Measurements from ENCODE around the gene KRTAP12-3. TPM values are rescaled to one million over a fixed set of nuclear protein-coding genes. Genes with fewer than 3 reads are reported as not detected.

The KRTAP12-3 gene
- total RNA-seq, 1 donor from 2014 or later = not detected

DNA sequence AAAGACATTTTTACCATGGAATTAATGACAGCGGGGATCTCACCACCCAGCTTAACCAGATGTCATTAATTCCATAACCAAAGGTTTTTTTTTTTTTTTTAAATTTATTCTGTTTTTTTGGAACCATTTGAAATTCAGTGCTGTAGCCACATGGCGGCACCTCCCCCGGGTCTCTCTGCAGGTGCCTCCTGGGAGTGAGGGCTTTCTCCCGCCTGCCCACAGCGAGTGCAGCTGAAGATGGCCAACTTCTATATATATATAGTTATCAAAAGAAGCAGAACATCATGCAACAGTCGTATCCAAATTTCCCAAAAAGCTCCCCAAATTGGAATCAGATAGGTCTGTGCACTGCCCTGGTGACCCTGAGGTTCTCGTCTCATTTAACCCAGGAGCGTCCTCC is 42.3 kb upstream of the KRTAP12-3 start:
- Mint-ChIP-seq H3K27me3 (ENCODE audit: low read depth, unreplicated experiment) (peaks cover 19% of the 10 kb centered on the region), H3K4me3 (ENCODE audit: unreplicated experiment) (no peak overlapping the region), H3K9me3 (ENCODE audit: unreplicated experiment) (peaks cover 35% of the 10 kb centered on the region), H3K27ac (ENCODE audit: unreplicated experiment) (no peak overlapping the region), H3K4me1 (ENCODE audit: low read depth, unreplicated experiment) (no peaks in the 10 kb centered on the region), H3K36me3 (ENCODE audit: low read depth, unreplicated experiment) (peaks cover 2% of the 10 kb centered on the region)
- H3K4me2 ChIP-seq (ENCODE audit: low read length) = no peak overlapping the region
- no peaks in the 10 kb centered on the region for H4K20me1 ChIP-seq (ENCODE audit: insufficient read depth, low read length)
- no peak overlapping the region for H2AFZ ChIP-seq (ENCODE audit: low read depth, low read length)
- H3K36me3 ChIP-seq (ENCODE audit: insufficient read depth, low read length) = no peaks in the 10 kb centered on the region
- no peak overlapping the region for H3K4me3 ChIP-seq (ENCODE audit: insufficient read depth, low read depth, low read length)
- peaks cover 9% of the 10 kb centered on the region for H3K9me3 ChIP-seq (ENCODE audit: insufficient read depth, low read depth, low read length)
- no peak overlapping the region for H3K9ac ChIP-seq (ENCODE audit: low read length)
- FAIRE-seq (no peak), DNase-seq (ENCODE audit: low read depth) (no peak)
- H3K27me3 ChIP-seq (ENCODE audit: insufficient read depth, low read length) = no peaks in the 10 kb centered on the region
- no peaks in the 10 kb centered on the region for H3K4me1 ChIP-seq (ENCODE audit: insufficient read depth, low read length)
- H3K79me2 ChIP-seq (ENCODE audit: insufficient read depth, low read length) = no peaks in the 10 kb centered on the region
- TF ChIP-seq EZH2 (IDR thresholded peaks at IDR 0.05; ENCODE audit: insufficient read depth, low read length) = no peak
- TF ChIP-seq, protein P1, sequence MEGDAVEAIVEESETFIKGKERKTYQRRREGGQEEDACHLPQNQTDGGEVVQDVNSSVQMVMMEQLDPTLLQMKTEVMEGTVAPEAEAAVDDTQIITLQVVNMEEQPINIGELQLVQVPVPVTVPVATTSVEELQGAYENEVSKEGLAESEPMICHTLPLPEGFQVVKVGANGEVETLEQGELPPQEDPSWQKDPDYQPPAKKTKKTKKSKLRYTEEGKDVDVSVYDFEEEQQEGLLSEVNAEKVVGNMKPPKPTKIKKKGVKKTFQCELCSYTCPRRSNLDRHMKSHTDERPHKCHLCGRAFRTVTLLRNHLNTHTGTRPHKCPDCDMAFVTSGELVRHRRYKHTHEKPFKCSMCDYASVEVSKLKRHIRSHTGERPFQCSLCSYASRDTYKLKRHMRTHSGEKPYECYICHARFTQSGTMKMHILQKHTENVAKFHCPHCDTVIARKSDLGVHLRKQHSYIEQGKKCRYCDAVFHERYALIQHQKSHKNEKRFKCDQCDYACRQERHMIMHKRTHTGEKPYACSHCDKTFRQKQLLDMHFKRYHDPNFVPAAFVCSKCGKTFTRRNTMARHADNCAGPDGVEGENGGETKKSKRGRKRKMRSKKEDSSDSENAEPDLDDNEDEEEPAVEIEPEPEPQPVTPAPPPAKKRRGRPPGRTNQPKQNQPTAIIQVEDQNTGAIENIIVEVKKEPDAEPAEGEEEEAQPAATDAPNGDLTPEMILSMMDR (IDR thresholded peaks at IDR 0.05; ENCODE audit: insufficient read depth, low read depth, low read length) = no peak
- no peak overlapping the region for H3K27ac ChIP-seq (ENCODE audit: low read depth, low read length)

GRCh38 chr21:44615911-44616590 is 41.7 kb upstream of the KRTAP12-3 start:
- H4K20me1 ChIP-seq (ENCODE audit: insufficient read depth, low read length) = no peaks in the 10 kb centered on the region
- H3K79me2 ChIP-seq (ENCODE audit: insufficient read depth, low read length) = no peaks in the 10 kb centered on the region
- H2AFZ ChIP-seq (ENCODE audit: low read depth, low read length) = no peak overlapping the region
- no peak overlapping the region for H3K4me2 ChIP-seq (ENCODE audit: low read length)
- H3K27ac ChIP-seq (ENCODE audit: low read depth, low read length) = no peak overlapping the region
- no peaks in the 10 kb centered on the region for H3K27me3 ChIP-seq (ENCODE audit: insufficient read depth, low read length)
- H3K4me3 Mint-ChIP-seq (ENCODE audit: unreplicated experiment) = no peak overlapping the region
- no peak for FAIRE-seq
- DNase-seq (ENCODE audit: low read depth) = no peak
- H3K4me1 Mint-ChIP-seq (ENCODE audit: low read depth, unreplicated experiment) = no peaks in the 10 kb centered on the region
- H3K9me3 Mint-ChIP-seq (ENCODE audit: unreplicated experiment) = peaks cover 32% of the 10 kb centered on the region
- H3K9ac ChIP-seq (ENCODE audit: low read length) = no peak overlapping the region
- H3K9me3 ChIP-seq (ENCODE audit: insufficient read depth, low read depth, low read length) = peaks cover 9% of the 10 kb centered on the region
- no peaks in the 10 kb centered on the region for H3K4me1 ChIP-seq (ENCODE audit: insufficient read depth, low read length)
- H3K27me3 Mint-ChIP-seq (ENCODE audit: low read depth, unreplicated experiment) = peaks cover 19% of the 10 kb centered on the region
- no peak overlapping the region for H3K4me3 ChIP-seq (ENCODE audit: insufficient read depth, low read depth, low read length)
- H3K36me3 Mint-ChIP-seq (ENCODE audit: low read depth, unreplicated experiment) = peaks cover under 1% of the 10 kb centered on the region
- TF ChIP-seq, protein P1 (IDR thresholded peaks at IDR 0.05; ENCODE audit: insufficient read depth, low read depth, low read length) = no peak
- no peak for TF ChIP-seq EZH2 (IDR thresholded peaks at IDR 0.05; ENCODE audit: insufficient read depth, low read length)
- H3K27ac Mint-ChIP-seq (ENCODE audit: unreplicated experiment) = no peak overlapping the region
- H3K36me3 ChIP-seq (ENCODE audit: insufficient read depth, low read length) = no peaks in the 10 kb centered on the region

GRCh38 chr21:44616591-44616926 is 41.2 kb upstream of the KRTAP12-3 start:
- peaks cover 19% of the 10 kb centered on the region for H3K27me3 Mint-ChIP-seq (ENCODE audit: low read depth, unreplicated experiment)
- FAIRE-seq = no peak
- no peak overlapping the region for H3K27ac Mint-ChIP-seq (ENCODE audit: unreplicated experiment)

More at GRCh38 chr21:44616591-44616926, 41.2 kb upstream of the KRTAP12-3 start:
- Histone ChIP-seq H3K9ac (ENCODE audit: low read length) (no peak overlapping the region), H3K4me1 (ENCODE audit: insufficient read depth, low read length) (no peaks in the 10 kb centered on the region), H4K20me1 (ENCODE audit: insufficient read depth, low read length) (no peaks in the 10 kb centered on the region), H3K27ac (ENCODE audit: low read depth, low read length) (no peak overlapping the region), H3K79me2 (ENCODE audit: insufficient read depth, low read length) (no peaks in the 10 kb centered on the region), H3K27me3 (ENCODE audit: insufficient read depth, low read length) (no peaks in the 10 kb centered on the region), H3K4me2 (ENCODE audit: low read length) (no peak overlapping the region), H2AFZ (ENCODE audit: low read depth, low read length) (no peak overlapping the region), H3K36me3 (ENCODE audit: insufficient read depth, low read length) (no peaks in the 10 kb centered on the region), H3K9me3 (ENCODE audit: insufficient read depth, low read depth, low read length) (peaks cover 9% of the 10 kb centered on the region), H3K4me3 (ENCODE audit: insufficient read depth, low read depth, low read length) (no peak overlapping the region)
- Mint-ChIP-seq H3K9me3 (ENCODE audit: unreplicated experiment) (peaks cover 27% of the 10 kb centered on the region), H3K4me1 (ENCODE audit: low read depth, unreplicated experiment) (no peaks in the 10 kb centered on the region), H3K4me3 (ENCODE audit: unreplicated experiment) (no peak overlapping the region), H3K36me3 (ENCODE audit: low read depth, unreplicated experiment) (no peaks in the 10 kb centered on the region)
- DNase-seq (ENCODE audit: low read depth) = no peak
- TF ChIP-seq, protein P1 (IDR thresholded peaks at IDR 0.05; ENCODE audit: insufficient read depth, low read depth, low read length) = no peak
- no peak for TF ChIP-seq EZH2 (IDR thresholded peaks at IDR 0.05; ENCODE audit: insufficient read depth, low read length)

Measured in astrocyte (in vitro differentiated cells and primary cell).